Fibroblast of lung (primary cell): ENCODE data around the gene PCLO.

Source experiments
- EZH2 ChIP-seq: IDR thresholded peaks from 2 replicates; pipeline ENCODE4 v1.5.1; 2012; ENCODE audit warnings: low read length, control low read depth, mild to moderate bottlenecking; ENCODE audit errors: missing control alignments
- TF ChIP-seq, protein P1 (sequence below), 2 donors: IDR thresholded peaks in 1 of 2; conservative IDR thresholded peaks in 1 of 2; 1 replicate in 1 of 2; 2 replicates in 1 of 2; pipeline ENCODE4 v1.5.1; 2011 to 2012; ENCODE audit warnings: low read length in 2 of 2, control low read depth in 1 of 2, inconsistent platforms in 1 of 2, low read depth in 1 of 2, mild to moderate bottlenecking in 1 of 2

DNA sequence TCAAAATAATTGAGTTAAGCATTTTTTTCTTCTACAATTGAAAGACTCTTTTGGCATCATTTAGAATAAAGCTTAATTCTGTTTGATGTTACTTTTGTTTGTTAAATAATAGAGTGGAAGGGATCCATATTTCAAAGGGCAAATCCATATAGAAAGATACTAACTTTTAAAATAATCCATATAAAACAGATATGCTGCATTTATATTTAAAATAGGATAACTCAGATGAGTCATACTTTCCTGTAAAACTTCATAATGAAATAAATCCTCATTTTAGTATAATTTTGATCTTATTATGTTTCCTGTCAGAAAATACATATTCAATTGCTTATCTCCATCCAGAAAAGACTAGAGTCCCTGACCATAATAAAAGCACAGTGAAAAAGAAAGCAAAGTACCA is 323.6 kb downstream of the PCLO start:
- no peak for TF ChIP-seq EZH2
- TF ChIP-seq, protein P1, sequence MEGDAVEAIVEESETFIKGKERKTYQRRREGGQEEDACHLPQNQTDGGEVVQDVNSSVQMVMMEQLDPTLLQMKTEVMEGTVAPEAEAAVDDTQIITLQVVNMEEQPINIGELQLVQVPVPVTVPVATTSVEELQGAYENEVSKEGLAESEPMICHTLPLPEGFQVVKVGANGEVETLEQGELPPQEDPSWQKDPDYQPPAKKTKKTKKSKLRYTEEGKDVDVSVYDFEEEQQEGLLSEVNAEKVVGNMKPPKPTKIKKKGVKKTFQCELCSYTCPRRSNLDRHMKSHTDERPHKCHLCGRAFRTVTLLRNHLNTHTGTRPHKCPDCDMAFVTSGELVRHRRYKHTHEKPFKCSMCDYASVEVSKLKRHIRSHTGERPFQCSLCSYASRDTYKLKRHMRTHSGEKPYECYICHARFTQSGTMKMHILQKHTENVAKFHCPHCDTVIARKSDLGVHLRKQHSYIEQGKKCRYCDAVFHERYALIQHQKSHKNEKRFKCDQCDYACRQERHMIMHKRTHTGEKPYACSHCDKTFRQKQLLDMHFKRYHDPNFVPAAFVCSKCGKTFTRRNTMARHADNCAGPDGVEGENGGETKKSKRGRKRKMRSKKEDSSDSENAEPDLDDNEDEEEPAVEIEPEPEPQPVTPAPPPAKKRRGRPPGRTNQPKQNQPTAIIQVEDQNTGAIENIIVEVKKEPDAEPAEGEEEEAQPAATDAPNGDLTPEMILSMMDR (conservative IDR thresholded peaks at IDR 0.05 in 1 of 2, IDR thresholded peaks at IDR 0.05 in 1 of 2; ENCODE audit: low read depth in 1 of 2, low read length in 2 of 2) = no peak
